Measurements from ENCODE around the gene CHIT1.

The CHIT1 gene

GRCh38 chr1:203187689-203188264 lies 41.7 kb downstream of the CHIT1 start:
- no peak for DNase-seq

DNA sequence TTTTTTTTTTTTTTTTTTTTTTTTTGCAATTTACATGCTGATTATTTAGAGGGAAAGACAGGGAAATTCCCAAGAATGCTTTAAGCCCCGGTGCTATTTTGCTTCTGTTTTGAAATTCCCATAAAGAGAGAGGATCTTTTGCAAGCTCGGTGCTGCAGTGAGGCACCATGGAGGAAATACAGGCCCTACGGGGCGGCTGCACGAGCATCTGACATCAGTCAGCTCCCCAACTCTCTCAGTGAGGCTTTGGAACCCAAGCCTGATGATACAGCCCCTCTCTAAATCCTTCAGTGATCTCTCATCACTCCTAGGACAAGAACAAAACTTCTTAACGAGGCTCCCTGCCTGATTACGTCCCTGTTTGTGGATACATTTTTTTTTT lies 42.2 kb downstream of the CHIT1 start:
- DNase-seq, result no peak

DNA sequence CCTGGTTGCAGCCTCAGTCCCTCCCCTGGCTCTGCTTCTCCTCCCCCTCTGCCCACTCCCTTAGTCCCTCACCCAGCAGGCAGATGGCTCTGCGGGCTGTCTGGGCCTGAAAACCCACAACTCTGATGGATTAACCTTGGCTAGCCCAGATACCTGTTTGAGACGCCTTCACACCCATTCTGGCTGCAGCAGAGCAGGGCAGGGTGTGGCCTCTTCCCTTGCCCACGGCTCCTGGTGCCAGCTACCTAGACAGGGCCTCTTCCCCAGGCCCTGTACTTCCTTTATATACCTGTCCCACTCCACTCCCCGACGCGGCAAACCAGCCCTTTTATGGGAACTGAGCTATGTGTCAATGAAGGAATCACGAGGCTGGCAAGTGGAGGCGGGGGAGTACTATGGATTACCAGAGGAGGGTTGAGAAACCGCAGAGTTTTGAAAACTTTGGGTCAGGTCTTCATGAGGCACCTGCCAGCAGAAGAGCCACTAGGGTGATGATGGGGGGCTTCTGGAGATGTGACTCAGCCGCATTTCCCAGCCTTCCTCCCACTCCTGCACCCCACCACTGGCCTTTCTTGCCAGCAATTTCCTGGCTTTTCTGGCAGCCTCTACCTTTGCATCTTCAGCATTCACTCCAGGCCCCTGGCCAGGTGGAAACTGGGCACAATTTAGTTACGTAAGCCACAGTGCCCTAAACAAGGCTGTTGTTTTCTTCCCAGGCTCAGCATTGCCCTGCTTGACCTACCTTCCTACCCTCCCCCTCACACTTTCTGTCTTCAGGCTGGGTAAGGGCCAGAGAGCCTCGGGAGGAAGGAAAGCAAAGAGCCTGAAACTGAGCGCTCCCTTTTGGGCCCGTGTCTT lies 42.8 kb downstream of the CHIT1 start, which contains the start of gene CHI3L1:
Gene CHI3L1, minus strand, starts transcription at position 259 of the 858 bp plus-strand sequence. Its CDS starts 81 bp downstream, at position 178.
- no peak for DNase-seq

DNA sequence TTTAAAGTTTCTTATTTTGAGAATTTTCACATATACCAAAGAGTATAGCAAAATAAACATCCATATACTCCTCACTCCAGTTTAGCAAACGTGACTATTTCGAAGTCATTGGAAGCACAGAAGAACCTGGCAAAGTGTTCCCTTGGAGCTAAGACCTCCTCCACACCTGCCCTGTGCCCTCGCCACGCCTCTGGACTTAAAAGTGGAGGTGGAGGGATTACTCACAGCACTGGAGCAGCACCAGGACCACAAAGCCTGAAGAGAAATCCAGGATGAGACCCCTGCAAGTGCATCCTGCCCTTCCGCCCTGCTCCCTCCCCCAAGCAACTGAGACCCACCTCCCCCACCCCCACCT lies 43.4 kb downstream of the CHIT1 start:
- no peak for DNase-seq

- DNase-seq, result no peak
Measured at GRCh38 chr1:203185585-203185984, 43.9 kb downstream of the CHIT1 start.

GRCh38 chr1:203185061-203185461 lies 44.4 kb downstream of the CHIT1 start:
- no peak for DNase-seq

DNA sequence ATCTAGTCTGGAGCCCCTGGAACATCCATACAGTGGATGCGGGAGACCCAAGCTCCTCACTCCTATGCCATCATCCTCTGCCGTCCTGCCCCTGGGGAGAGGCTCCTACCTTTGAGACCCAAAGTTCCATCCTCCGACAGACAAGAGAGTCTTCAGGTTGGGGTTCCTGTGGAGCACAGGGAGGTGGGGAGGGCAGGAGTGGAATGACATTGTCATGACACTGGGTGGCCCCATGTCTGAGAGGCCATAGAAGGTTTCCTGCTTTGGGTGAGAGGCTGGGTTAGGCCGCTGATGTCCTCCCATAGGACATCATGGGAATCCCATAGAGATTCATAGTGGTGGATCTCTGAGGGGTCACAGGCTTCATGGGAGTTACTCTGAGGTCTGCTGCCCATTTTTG lies 45.0 kb downstream of the CHIT1 start:
- no peak for DNase-seq

GRCh38 chr1:203183828-203184227 lies 45.6 kb downstream of the CHIT1 start:
- no peak for DNase-seq

DNA sequence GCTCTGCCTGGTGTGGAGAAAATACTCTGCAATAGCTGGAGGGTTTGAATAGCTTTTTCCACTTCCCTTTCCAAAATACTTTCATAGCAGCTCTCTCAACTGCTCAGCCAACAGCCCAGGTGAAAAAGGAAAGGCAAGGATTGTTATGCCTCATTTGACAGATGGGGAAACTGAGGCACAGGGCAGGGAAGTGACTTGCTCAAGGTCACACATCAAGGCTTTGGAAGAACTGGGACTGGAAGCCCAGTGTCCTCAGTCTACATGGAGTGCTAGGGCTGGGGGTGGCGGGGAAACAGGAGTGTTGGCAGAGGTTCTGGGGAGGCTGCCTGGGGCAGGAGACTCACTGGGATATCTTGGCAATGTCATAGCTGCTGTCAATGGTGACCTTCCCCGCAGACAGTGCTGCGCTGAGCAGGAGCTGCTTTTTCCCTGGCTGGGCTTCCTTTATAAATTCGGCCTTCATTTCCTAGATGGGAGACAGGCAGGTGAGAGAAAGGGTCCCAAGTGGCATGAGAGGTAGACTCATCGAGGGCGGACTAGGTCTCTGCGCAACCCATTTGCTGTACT lies 47.0 kb downstream of the CHIT1 start:
- no peak for DNase-seq

GRCh38 chr1:203181586-203182386 lies 47.7 kb downstream of the CHIT1 start:
- no peak for DNase-seq

DNA sequence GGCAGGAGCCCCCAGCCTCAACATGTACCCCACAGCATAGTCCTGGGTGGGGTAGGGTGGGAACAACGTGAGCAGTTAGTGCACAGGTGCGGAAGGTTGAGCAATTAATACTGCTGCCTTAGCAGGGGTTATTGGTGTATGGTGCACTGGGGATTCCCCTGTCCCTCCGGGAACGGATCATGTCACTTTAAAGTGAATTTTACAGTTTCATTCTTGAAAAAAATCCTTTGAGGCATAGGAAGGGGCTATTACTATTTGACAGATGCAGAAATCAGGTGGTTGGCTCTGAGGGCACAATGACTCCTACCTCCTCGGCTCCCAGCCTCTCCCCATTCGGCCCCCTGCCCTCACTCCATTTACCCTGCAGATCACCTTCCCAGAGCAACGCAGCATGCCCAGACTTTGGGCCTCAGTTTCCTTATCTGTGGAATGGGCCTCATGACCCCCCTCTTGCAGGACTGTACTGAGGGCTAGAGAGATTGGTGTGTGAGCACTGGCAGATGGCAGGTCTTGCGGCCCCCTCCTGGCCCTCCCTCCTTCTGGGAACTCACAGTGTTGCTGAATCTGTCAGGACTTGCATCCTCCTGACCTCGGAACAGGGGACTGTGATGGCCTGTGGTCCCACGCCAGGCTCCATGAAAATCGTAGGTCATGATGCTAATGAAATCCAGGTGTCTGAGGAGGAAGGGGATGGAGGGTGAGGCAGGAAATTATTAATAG lies 48.7 kb downstream of the CHIT1 start:
- no peak for DNase-seq

GRCh38 chr1:203179667-203180005 lies 49.8 kb downstream of the CHIT1 start:
- no peak for DNase-seq

DNA sequence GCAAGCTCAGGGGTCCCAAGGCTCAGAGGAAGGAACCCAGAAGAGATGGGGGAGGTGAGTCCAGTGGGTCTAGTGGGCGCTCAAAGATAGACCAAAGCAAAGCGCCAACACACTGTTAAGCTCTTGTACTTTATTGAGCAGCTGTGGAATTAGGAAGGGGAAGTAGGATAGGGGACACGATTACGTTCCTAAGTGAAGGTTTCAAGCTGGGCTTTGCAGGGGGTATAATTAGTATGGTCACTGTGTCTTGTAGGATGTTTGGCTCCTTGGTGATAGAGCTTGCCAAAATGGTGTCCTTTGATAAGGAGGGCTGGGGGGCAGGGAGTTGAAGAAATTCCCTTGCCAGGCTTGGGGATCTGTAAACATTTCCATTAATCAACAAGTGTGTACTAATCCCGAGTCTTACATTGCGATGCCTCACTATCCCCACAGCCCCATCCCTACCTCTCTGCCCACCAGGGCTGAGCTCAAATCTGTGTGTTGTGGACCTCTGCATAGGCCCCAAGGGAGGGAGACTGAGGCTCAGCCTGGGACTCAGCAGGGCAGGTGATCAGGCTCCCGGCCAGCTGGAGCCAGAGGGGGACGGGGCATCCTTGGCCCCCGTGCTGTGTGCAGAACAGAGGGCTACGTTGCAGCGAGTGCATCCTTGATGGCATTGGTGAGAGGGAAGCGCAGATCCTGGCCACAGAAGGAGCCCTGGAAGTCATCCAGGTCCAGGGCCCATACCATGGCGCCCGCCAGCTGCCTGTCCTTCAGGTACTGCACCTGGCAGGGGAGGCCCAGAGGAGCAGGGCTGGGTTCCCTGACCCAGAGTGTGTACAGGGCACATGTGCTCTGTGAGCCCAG lies 50.4 kb downstream of the CHIT1 start:
- DNase-seq, result no peak

- no peak for DNase-seq
Measured at GRCh38 chr1:203178083-203178482, 51.4 kb downstream of the CHIT1 start.

- DNase-seq, result no peak
Measured at GRCh38 chr1:203177470-203178039, 51.9 kb downstream of the CHIT1 start.

GRCh38 chr1:203177036-203177405 lies 52.5 kb downstream of the CHIT1 start:
- DNase-seq, result no peak

GRCh38 chr1:203176273-203177035 lies 53.0 kb downstream of the CHIT1 start:
- DNase-seq, result no peak

GRCh38 chr1:203175827-203176241 lies 53.6 kb downstream of the CHIT1 start:
- DNase-seq, result no peak

DNA sequence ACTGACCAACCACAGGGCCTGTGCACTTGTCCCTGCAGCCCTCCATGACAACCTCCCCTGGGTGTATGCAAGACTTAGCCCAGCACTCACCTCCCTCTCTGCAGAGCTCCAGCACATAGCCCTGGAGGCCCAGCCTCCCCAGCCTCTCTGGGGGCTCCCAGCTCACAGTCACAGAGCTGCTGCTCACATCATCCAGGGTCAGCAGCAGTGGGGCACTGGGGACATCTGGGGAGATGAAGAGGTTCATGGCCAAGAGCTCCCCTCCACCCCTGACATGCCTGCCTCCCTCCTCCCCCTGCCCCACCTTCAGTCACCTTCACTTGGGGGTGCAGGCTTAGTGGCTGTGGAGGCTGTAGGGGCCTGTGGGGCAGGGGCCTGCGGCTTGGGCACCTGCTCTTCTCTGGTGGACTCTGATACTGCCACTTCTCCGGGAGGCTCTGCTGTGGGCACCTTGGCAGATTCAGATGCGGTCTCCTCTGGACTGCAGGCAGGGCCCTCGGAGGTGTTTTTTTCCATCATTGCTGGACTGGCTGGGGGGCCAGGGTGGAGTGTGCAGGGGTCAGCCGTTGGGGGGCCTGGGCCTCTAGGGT lies 54.1 kb downstream of the CHIT1 start, which contains the start of gene MYBPH:
Gene MYBPH, minus strand, starts transcription at position 590 of the 590 bp plus-strand sequence. Its CDS starts 71 bp downstream, at position 519.
- DNase-seq, result no peak

- DNase-seq, result no peak
Measured at GRCh38 chr1:203174324-203174985, 55.0 kb downstream of the CHIT1 start.

Measured in CD4-positive, alpha-beta T cell treated with Interleukin-21 for 1 hour (primary cell).